RWPE1 (cell line): Measurements from ENCODE around the gene LRIG1.

Experiments used
- CTCF ChIA-PET: fragments of 350-600 bp; sonication (Branson Sonifier 250); formaldehyde crosslinking; extraction: SDS; loops from one replicate; lab custom pipeline; 2021; lab: Yijun Ruan, JAX
- POLR2A ChIA-PET: fragments of 400-600 bp; formaldehyde crosslinking; extraction: SDS; loops from one replicate; lab custom pipeline; 2020; ENCODE audit warnings: antibody characterized with exemption; ENCODE audit not compliant: low non-redundant PET; lab: Yijun Ruan, JAX
- DNase-seq: peaks from one replicate; pipeline ENCODE4 v3.0.0; 2012; ENCODE audit warnings: low spot score
- H3K27ac ChIP-seq: fragments of 450-650 bp; 2 replicates; pipeline ENCODE4 v1.5.1; 2017
- TF ChIP-seq, protein P1 (sequence below): fragments of 450-650 bp; conservative IDR thresholded peaks from 2 replicates; pipeline ENCODE4 v1.5.1; 2017; ENCODE audit warnings: low read depth, mild to moderate bottlenecking

The LRIG1 gene

GRCh38 chr3:66361356-66361755, 139.5 kb downstream of the LRIG1 start:
- TF ChIP-seq, protein P1, sequence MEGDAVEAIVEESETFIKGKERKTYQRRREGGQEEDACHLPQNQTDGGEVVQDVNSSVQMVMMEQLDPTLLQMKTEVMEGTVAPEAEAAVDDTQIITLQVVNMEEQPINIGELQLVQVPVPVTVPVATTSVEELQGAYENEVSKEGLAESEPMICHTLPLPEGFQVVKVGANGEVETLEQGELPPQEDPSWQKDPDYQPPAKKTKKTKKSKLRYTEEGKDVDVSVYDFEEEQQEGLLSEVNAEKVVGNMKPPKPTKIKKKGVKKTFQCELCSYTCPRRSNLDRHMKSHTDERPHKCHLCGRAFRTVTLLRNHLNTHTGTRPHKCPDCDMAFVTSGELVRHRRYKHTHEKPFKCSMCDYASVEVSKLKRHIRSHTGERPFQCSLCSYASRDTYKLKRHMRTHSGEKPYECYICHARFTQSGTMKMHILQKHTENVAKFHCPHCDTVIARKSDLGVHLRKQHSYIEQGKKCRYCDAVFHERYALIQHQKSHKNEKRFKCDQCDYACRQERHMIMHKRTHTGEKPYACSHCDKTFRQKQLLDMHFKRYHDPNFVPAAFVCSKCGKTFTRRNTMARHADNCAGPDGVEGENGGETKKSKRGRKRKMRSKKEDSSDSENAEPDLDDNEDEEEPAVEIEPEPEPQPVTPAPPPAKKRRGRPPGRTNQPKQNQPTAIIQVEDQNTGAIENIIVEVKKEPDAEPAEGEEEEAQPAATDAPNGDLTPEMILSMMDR = no peak
- H3K27ac ChIP-seq = no peak overlapping the region
- no peak for DNase-seq
- POLR2A ChIA-PET = no interaction called here
- CTCF ChIA-PET = no interaction called here

- POLR2A ChIA-PET = no interaction called here
- no peak overlapping the region for H3K27ac ChIP-seq
- CTCF ChIA-PET = interaction anchor here (0.8 kb wide), 1 partner anchor 13 kb away, joined by 4 read pairs; no protein-coding TSS in a partner anchor
- TF ChIP-seq, protein P1 = no peak
- no peak for DNase-seq
These were observed 144.8 kb downstream of the LRIG1 start for GRCh38 chr3:66355997-66356396.

- no peak overlapping the region for H3K27ac ChIP-seq
- ChIA-PET CTCF (interaction anchor here (0.8 kb wide), 1 partner anchor 12 kb away, joined by 4 read pairs; no protein-coding TSS in a partner anchor), POLR2A (no interaction called here)
- TF ChIP-seq, protein P1 = no peak
- DNase-seq = no peak
These were observed 145.4 kb downstream of the LRIG1 start for GRCh38 chr3:66355394-66355793.

DNA sequence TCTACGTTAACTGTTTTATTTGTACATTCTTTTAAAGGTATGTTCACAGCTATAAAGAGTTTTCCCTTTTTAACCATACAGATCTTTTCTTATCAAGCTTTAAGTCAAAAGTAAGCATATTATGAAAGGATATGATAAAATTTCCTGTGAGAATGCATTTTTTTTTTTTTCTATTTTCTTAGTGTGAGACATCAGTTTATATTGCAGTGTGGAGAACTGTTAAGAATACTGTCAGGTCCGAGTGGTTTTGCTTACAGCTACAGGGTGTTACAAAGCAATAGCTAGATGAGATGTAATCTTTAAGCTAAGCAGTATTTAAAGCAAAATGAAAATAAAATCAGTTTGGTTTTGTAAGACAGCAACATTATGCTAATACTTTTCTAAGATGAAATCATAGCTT, 146.8 kb downstream of the LRIG1 start:
- POLR2A ChIA-PET = no interaction called here
- CTCF ChIA-PET = no interaction called here
- TF ChIP-seq, protein P1 = no peak
- no peak overlapping the region for H3K27ac ChIP-seq
- DNase-seq = no peak

DNA sequence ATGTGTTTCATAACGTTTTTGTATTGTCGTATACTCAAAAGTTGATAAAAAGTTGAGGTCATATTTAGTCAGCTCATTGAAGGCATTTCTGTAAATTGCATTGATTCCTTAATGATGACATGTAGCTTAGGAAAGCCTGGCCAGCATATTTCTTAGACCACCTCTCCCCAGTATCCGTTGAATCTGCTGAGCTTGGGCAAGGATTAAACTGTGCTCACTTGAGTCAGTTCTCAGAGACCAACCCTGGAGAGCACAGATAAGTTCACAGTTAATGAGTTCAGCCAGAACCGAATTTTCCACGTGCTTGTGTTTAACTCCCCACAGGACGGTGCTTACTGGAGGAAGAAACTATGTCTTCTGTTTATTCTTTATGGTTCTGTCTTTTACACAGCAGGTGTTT, 147.3 kb downstream of the LRIG1 start:
- TF ChIP-seq, protein P1 = no peak
- ChIA-PET CTCF (no interaction called here), POLR2A (no interaction called here)
- no peak for DNase-seq
- H3K27ac ChIP-seq = no peak overlapping the region

DNA sequence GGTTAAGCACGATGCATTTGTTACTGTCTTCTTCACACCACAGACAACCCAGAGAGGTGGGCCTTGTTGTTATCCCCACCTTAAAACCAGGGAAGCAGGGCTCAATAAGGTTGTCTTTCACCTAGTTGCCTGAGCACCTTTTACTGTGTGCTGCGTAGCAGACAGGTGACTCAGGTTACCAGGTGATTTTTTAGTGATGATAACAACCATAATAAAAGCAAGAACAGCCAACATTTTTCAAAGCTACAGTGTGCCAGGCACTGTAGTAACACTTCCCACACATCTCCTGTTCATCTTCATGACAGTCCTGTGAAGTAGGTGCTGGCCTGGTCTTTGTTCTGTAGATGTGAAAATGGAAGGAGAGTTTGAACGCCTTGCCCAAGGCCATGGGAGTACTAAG, 147.8 kb downstream of the LRIG1 start:
- DNase-seq = no peak
- CTCF ChIA-PET = no interaction called here
- TF ChIP-seq, protein P1 = no peak
- POLR2A ChIA-PET = no interaction called here
- H3K27ac ChIP-seq = no peak overlapping the region
